Uterus (tissue), 4 donors: ENCODE data around the gene PLCXD3. TPM values are rescaled to one million over a fixed set of nuclear protein-coding genes. Genes with fewer than 3 reads are reported as not detected.

Experiments used
- DNase-seq, 2 donors: peaks; one replicate each; pipeline ENCODE4 v3.0.0-alpha.2; 2019 to 2020
- H3K27ac ChIP-seq, 2 donors: fragments of 200-600 bp; sonication (generic); 1 replicate in 1 of 2; 2 replicates in 1 of 2; pipeline ENCODE4 v1.5.1; 2016 to 2018
- H3K27me3 ChIP-seq, 2 donors: fragments of 200-600 bp; sonication (generic); one replicate each; pipeline ENCODE4 v1.5.1; 2018 to 2019; ENCODE audit warnings: control low read depth in 1 of 2
- H3K36me3 ChIP-seq, 2 donors: fragments of 200-600 bp; sonication (generic); one replicate each; pipeline ENCODE4 v1.5.1; 2019; ENCODE audit warnings: control low read depth in 1 of 2
- H3K4me1 ChIP-seq, 2 donors: fragments of 200-600 bp; sonication (generic); one replicate each; pipeline ENCODE4 v1.5.1; 2018 to 2019; ENCODE audit warnings: control low read depth in 1 of 2
- H3K4me3 ChIP-seq, 2 donors: fragments of 200-600 bp; sonication (generic); 1 replicate in 1 of 2; 2 replicates in 1 of 2; pipeline ENCODE4 v1.5.1; 2018 to 2019; ENCODE audit warnings: mild to moderate bottlenecking in 1 of 2
- H3K9me3 ChIP-seq, 2 donors: fragments of 200-600 bp; sonication (generic); one replicate each; pipeline ENCODE4 v1.5.1; 2019; ENCODE audit warnings: control low read depth in 1 of 2
- CTCF ChIP-seq, 4 experiments: fragments of 200-600 bp in 2 of 4; fragments of 450-650 bp in 2 of 4; sonication (generic) in 2 of 4; IDR thresholded peaks; one replicate each; pipeline ENCODE4 v1.5.1; 2016 to 2019; ENCODE audit warnings: antibody characterized with exemption in 4 of 4, mild to moderate bottlenecking in 2 of 4, moderate library complexity in 1 of 4
- POLR2A ChIP-seq, 2 donors: fragments of 450-650 bp; IDR thresholded peaks; one replicate each; pipeline ENCODE4 v1.6.1; 2016; ENCODE audit warnings: antibody characterized with exemption in 2 of 2, mild to moderate bottlenecking in 1 of 2, moderate library complexity in 1 of 2
- intact Hi-C: fragments of 100-400 bp; cut with DNase I; formaldehyde crosslinking; loops from one replicate; pipeline ENCODE4 v1.15.1; 2023; ENCODE audit warnings: low total_unique reads
- total RNA-seq, 4 donors: library from RNA; depleted of rRNA in 3 of 4; stranded (reverse); fragments of >200 nt in 3 of 4; gene quantifications; one replicate each; pipeline versions ENCODE4 v1.1.0 to v1.2.4, GENCODE V29; 2014 to 2023
- donor health status: DM: yes; HTN: yes; CAD: no.

PLCXD3 gene
- total RNA-seq, 4 donors from 2014 or later, result 0.55 to 13.2 (median 7.5) TPM

GRCh38 chr5:41286696-41287095 is 223.7 kb downstream of the PLCXD3 start:
- Histone ChIP-seq H3K4me1 (no peaks in the 10 kb centered on the region), H3K27ac (no peak overlapping the region), H3K9me3 (no peaks in the 10 kb centered on the region), H3K36me3 (no peaks in the 10 kb centered on the region), H3K4me3 (no peak overlapping the region), H3K27me3 (no peaks in the 10 kb centered on the region)
- no peak for TF ChIP-seq POLR2A (IDR thresholded peaks at IDR 0.05)
- TF ChIP-seq CTCF (IDR thresholded peaks at IDR 0.05), result no peak
- no peak for DNase-seq
- intact Hi-C loops, result no loop called here

- H3K4me3 ChIP-seq, result no peak overlapping the region
- no peak for DNase-seq
- no peaks in the 10 kb centered on the region for H3K4me1 ChIP-seq
- no peaks in the 10 kb centered on the region for H3K27me3 ChIP-seq
- TF ChIP-seq CTCF (IDR thresholded peaks at IDR 0.05) (no peak), POLR2A (IDR thresholded peaks at IDR 0.05) (no peak)
- intact Hi-C loops, result no loop called here
- H3K27ac ChIP-seq, result no peak overlapping the region
- no peaks in the 10 kb centered on the region for H3K36me3 ChIP-seq
- H3K9me3 ChIP-seq, result no peaks in the 10 kb centered on the region
Observed at GRCh38 chr5:41286165-41286564, 224.2 kb downstream of the PLCXD3 start.

GRCh38 chr5:41284938-41285337 is 225.5 kb downstream of the PLCXD3 start:
- TF ChIP-seq POLR2A (IDR thresholded peaks at IDR 0.05) (no peak), CTCF (IDR thresholded peaks at IDR 0.05) (no peak)

GRCh38 chr5:41281215-41281810 is 229.1 kb downstream of the PLCXD3 start:
- no peak for DNase-seq
- Histone ChIP-seq H3K36me3 (no peaks in the 10 kb centered on the region), H3K9me3 (no peaks in the 10 kb centered on the region), H3K4me3 (no peak overlapping the region), H3K27ac (no peak overlapping the region), H3K4me1 (no peaks in the 10 kb centered on the region), H3K27me3 (no peaks in the 10 kb centered on the region)
- no peak for TF ChIP-seq CTCF (IDR thresholded peaks at IDR 0.05)
- no peak for TF ChIP-seq POLR2A (IDR thresholded peaks at IDR 0.05)
- intact Hi-C loops, result no loop called here

More at GRCh38 chr5:41284938-41285337, 225.5 kb downstream of the PLCXD3 start:
- Histone ChIP-seq H3K9me3 (no peaks in the 10 kb centered on the region), H3K4me1 (no peaks in the 10 kb centered on the region), H3K27me3 (no peaks in the 10 kb centered on the region), H3K4me3 (no peak overlapping the region), H3K36me3 (no peaks in the 10 kb centered on the region), H3K27ac (no peak overlapping the region)
- no peak for DNase-seq
- intact Hi-C loops, result no loop called here

- Histone ChIP-seq H3K27me3 (no peaks in the 10 kb centered on the region), H3K9me3 (no peaks in the 10 kb centered on the region), H3K4me1 (no peaks in the 10 kb centered on the region), H3K4me3 (no peak overlapping the region), H3K36me3 (no peaks in the 10 kb centered on the region), H3K27ac (no peak overlapping the region)
- DNase-seq, result no peak
- no peak for TF ChIP-seq CTCF (IDR thresholded peaks at IDR 0.05)
- TF ChIP-seq POLR2A (IDR thresholded peaks at IDR 0.05), result no peak
- intact Hi-C loops, result no loop called here
Observed at GRCh38 chr5:41279040-41279439, 231.4 kb downstream of the PLCXD3 start.
